HG02840 (cell line): Measurements from ENCODE around the gene FGF14.

Experiments used
- ATAC-seq: cut with Tn5 transposase; IDR thresholded peaks from one replicate; pipeline ENCODE4 v1.9.1; 2021; ENCODE audit warnings: mild to moderate bottlenecking, moderate library complexity, moderate number of reproducible peaks; ENCODE audit not compliant: unreplicated experiment, low FRiP score

FGF14 gene

DNA sequence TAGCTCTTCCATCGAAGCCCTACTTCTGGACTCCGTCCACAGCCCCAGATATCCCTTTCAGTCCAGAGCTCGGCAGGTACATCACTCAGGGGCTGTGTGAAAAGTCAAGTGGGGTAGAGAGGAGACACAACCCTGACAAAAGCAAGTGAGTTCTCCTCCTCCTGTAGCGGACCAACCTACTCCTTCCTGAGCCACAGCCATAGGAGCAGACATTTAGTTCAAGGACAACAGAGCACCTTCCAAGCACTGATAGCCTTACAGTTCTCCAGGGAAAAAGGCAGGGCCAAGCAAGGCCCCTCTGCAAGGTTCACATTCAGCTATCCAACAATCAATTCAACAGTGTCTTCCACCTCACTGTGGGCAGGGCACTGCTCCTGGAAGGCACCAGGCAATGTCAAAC lies 89.0 kb downstream of the FGF14 start:
- ATAC-seq, result no peak

- no peak for ATAC-seq
Measured at GRCh38 chr13:102311901-102312300, 89.9 kb downstream of the FGF14 start.

DNA sequence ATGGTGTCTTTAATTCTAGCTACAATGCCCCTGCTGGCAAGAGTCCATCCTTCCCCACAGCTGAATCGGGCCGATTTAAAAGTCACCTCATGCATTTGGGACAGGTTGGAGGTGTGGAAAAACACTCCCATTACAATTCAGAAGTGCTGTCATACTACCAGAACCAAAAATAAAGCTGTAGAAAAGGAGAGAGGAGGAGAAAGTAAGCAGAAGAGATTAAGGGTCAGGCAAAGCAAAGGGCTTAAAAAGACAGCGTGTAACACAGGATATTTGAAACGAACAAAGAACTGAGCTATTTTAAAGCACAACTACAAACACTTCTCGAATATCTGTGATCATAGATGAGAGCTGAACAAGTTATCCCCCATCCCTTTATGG lies 90.4 kb downstream of the FGF14 start:
- no peak for ATAC-seq

- no peak for ATAC-seq
Measured at GRCh38 chr13:102310691-102311418, 91.0 kb downstream of the FGF14 start.

GRCh38 chr13:102309110-102309509 lies 92.7 kb downstream of the FGF14 start:
- ATAC-seq, result no peak

- no peak for ATAC-seq
Measured at GRCh38 chr13:102302534-102302933, 99.3 kb downstream of the FGF14 start.

DNA sequence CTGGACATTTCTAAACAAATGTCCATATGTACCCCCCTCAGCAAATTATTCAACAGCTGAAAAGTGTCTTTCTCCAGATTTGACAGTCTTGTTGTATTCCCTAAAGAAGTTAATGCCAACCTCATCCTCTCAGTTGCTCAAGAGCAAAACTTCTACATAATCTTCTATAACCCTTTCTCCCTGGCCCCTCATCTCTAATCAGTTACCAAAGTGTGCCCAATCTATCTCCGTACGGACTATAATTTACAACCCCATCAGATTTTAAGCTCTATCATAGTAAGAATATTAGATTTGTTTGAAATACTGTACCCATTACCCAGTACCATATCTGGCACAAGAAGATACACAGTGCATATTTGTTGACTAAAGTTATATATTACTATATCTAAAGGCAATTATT lies 101.5 kb downstream of the FGF14 start:
- no peak for ATAC-seq

- no peak for ATAC-seq
Measured at GRCh38 chr13:102299366-102299765, 102.5 kb downstream of the FGF14 start.

- no peak for ATAC-seq
Measured at GRCh38 chr13:102298051-102298450, 103.8 kb downstream of the FGF14 start.

- ATAC-seq, result no peak
Measured at GRCh38 chr13:102295316-102296048, 106.4 kb downstream of the FGF14 start.

- no peak for ATAC-seq
Measured at GRCh38 chr13:102294407-102295018, 107.3 kb downstream of the FGF14 start.

GRCh38 chr13:102293723-102294122 lies 108.1 kb downstream of the FGF14 start:
- no peak for ATAC-seq

DNA sequence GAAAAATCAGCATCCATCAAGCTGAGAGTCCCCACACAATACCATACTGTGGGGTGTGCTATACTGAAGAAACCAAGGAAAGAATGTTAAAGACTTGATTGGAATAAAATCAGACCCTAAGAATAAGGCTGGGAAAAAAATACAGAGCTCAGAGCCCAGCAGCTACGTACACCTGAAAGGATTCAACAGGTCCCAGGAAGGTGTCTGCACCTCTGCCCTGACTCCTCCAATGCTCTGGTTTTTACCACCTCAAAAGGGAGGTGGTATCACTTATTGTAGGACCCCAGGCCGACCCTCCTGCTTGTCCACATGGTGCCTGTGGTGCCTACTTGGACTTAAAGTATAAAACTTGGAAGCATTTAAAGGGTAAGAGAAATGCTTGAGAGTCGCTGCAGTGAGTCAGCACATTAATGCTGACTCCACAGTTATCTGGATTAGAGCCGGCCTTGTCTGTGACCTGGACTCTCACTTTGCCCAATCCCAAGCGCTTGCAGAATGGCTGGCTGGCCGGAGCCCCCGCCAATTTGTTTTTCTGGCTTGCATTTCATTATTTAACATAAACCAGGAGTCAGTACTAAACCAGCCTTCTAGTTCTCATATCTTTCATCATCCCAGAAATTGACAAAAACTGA lies 110.1 kb downstream of the FGF14 start:
- no peak for ATAC-seq

- no peak for ATAC-seq
Measured at GRCh38 chr13:102289606-102290005, 112.2 kb downstream of the FGF14 start.

GRCh38 chr13:102286326-102286725 lies 115.5 kb downstream of the FGF14 start:
- no peak for ATAC-seq

- ATAC-seq, result no peak
Measured at GRCh38 chr13:102280366-102280765, 121.5 kb downstream of the FGF14 start.

DNA sequence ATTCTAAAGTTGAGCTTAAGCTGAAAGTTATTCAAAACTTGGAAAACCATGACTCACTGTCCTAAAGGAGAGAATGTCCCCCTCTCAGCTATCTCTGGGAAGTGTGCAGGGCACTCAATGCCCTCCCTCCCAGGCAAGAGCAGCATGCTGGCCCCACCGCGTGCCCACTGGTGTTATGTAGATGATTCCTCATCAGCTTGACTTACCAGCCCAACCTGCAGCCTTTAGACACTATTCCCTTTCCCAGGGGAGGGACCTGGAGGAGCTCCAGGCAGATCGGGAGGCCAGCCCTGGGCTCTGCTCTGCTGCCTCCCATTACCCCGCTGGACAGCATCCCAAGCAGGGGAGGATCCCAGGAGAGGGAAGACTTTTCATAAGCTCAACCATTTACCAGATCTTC lies 124.6 kb downstream of the FGF14 start:
- no peak for ATAC-seq

- ATAC-seq, result no peak
Measured at GRCh38 chr13:102276404-102276803, 125.4 kb downstream of the FGF14 start.

DNA sequence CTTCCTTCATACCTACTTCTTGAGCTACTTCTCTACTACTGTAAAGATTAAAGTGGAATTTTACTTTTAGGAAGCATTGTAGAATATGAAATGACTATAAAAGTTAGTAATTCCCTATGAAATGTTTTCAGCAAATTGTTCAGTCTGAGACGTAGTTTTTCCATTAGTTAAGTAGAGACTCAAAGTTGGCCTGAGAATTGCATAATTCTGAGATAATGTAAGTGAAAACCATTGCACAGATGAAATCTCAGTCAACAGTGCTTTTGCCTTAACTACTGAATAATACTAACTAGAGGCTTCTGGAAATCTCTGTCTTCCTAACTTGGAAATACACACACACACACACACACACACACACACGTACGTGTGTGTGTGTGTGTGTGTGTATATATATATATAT lies 125.9 kb downstream of the FGF14 start:
- ATAC-seq, result no peak

DNA sequence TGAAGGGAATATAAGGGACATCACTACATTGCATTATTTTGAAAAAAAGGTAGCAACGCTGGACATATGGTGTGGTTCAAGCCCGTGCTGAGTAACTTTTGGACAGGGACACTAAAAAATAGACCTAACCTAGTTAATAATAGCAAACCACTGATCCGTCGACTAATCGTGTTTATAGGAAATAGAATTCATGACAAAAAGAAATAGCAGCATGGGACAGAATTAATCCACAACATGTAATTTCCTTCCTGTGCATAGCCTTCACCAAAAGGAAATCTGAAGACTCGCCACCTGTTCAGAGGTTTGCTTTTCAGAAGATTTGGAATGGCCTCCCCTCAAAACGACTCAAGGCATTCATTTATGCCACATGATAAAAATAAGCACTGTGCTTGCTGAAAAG lies 128.7 kb downstream of the FGF14 start:
- ATAC-seq, result no peak

DNA sequence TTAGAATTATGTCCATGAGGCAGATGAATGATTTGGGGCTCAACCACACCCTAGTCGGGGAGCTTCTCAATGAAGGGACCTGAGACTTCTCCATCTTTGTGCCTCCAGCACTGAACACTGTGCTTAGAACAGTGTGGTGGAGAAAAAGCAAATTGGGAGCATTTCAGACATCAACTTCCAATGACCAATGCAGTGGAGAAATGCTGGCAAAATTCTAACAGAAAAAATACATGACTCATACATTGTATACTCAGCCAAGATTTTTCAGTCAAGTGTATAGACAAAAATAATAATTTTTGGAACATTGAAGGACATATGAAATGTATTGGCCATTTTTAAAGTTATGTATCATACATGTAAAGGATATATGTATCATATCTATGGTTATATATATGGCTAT lies 134.7 kb downstream of the FGF14 start:
- no peak for ATAC-seq
